ENCODE measurements around the gene FHIT. TPM values are rescaled to one million over a fixed set of nuclear protein-coding genes. Genes with fewer than 3 reads are reported as not detected.

The FHIT gene
- total RNA-seq, 1 donor from 2014 or later = 5.7 TPM

DNA sequence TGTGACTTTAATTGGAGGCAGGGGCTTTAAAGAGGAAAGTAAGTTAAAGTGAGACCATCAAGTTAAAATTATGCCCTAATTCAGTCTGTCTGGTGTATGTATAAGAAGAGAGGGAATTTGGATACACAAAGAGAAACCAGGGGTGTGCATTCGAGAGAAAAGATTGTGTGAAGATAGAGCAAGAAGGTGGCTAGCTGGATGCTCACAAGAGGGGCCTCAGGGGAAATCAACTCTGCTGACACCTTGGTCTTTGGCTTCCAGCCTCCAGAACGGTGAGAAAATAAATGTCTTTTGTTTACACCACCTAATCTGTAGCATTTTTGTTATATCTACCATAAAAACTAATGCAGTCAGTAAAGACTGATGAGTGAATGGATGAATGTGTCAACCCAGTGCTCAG lies 1294.1 kb downstream of the FHIT start:
- no peaks in the 10 kb centered on the region for H3K4me1 ChIP-seq
- no peak overlapping the region for H2AFZ ChIP-seq (replicated peaks)
- H3K27ac ChIP-seq = no peak overlapping the region
- no peaks in the 10 kb centered on the region for H3K27me3 Mint-ChIP-seq (ENCODE audit: insufficient read depth, low read depth)
- H3F3A ChIP-seq (ENCODE audit: low read depth) = no peaks in the 10 kb centered on the region
- TF ChIP-seq EZH2phosphoT487 (IDR thresholded peaks at IDR 0.05) (no peak), CTCF (IDR thresholded peaks at IDR 0.05) (no peak), EZH2 (IDR thresholded peaks at IDR 0.05) (no peak)
- H3K9me3 ChIP-seq (ENCODE audit: low read depth) = no peaks in the 10 kb centered on the region
- H3K79me2 ChIP-seq (ENCODE audit: low read depth) = no peaks in the 10 kb centered on the region
- H3K9ac ChIP-seq = no peak overlapping the region
- H3K36me3 Mint-ChIP-seq = no peaks in the 10 kb centered on the region
- H3K4me2 ChIP-seq = no peak overlapping the region
- H3K4me3 ChIP-seq = no peak overlapping the region
- H3K4me3 Mint-ChIP-seq = no peak overlapping the region
- H3K36me3 ChIP-seq = no peaks in the 10 kb centered on the region
- H3K27ac Mint-ChIP-seq = no peak overlapping the region
- peaks cover 10% of the 10 kb centered on the region for H3K9me3 Mint-ChIP-seq
- no peaks in the 10 kb centered on the region for H3K27me3 ChIP-seq
- H4K20me1 ChIP-seq (ENCODE audit: low read depth) = no peaks in the 10 kb centered on the region
- DNase-seq (ENCODE audit: low spot score) = no peak
- no peaks in the 10 kb centered on the region for H3K4me1 Mint-ChIP-seq

DNA sequence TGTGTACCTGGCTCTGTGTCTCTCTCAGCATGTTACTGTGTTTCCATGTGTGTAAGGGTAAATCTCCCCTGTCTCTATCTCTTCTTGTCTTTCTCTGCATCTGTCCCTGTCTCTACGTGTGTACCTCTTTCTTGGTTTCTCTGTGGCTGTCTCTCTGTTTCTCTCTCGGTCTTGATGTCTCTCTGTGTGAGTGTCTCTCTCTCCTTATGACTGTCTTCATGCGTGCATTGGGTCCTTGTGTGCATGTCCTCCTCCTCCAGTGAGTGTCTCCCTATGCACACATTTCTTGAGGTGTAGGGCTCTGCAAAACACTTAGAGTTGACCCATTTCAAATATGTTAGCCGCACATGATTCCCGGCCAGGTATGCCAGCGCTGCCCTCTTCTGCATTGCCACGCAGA lies 1298.1 kb downstream of the FHIT start:
- Histone ChIP-seq H3K79me2 (ENCODE audit: low read depth) (no peaks in the 10 kb centered on the region), H2AFZ (replicated peaks) (no peak overlapping the region), H3K4me1 (no peaks in the 10 kb centered on the region), H3K27me3 (no peaks in the 10 kb centered on the region), H3K4me2 (no peak overlapping the region), H3K9ac (no peak overlapping the region), H3K4me3 (no peak overlapping the region), H3K36me3 (no peaks in the 10 kb centered on the region), H3F3A (ENCODE audit: low read depth) (no peaks in the 10 kb centered on the region), H4K20me1 (ENCODE audit: low read depth) (no peaks in the 10 kb centered on the region), H3K27ac (no peak overlapping the region), H3K9me3 (ENCODE audit: low read depth) (no peaks in the 10 kb centered on the region)
- Mint-ChIP-seq H3K27ac (no peak overlapping the region), H3K27me3 (ENCODE audit: insufficient read depth, low read depth) (no peaks in the 10 kb centered on the region), H3K4me3 (no peak overlapping the region), H3K36me3 (no peaks in the 10 kb centered on the region), H3K4me1 (no peaks in the 10 kb centered on the region), H3K9me3 (no peaks in the 10 kb centered on the region)
- no peak for DNase-seq (ENCODE audit: low spot score)
- TF ChIP-seq CTCF (IDR thresholded peaks at IDR 0.05) (no peak), EZH2 (IDR thresholded peaks at IDR 0.05) (no peak), EZH2phosphoT487 (IDR thresholded peaks at IDR 0.05) (no peak)

DNA sequence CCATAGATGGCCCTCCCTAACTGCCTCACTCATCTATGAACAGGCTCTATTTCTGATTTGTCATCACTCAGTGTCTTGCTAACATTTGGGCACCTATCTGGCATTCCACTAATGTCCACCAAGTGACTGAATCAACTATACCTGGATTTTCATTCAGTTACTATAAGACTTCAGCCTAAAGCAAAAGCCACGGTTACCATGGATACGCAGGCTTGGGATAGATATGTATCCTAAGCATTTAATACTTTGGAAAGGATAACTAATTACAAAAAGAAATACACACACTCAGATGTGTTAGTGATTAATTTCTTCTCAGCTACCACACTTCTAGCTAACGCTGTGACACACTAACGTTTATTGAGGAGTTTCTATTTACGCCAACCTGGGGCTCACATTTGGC lies 1301.9 kb downstream of the FHIT start:
- Mint-ChIP-seq H3K4me1 (no peaks in the 10 kb centered on the region), H3K27me3 (ENCODE audit: insufficient read depth, low read depth) (no peaks in the 10 kb centered on the region), H3K4me3 (no peak overlapping the region), H3K9me3 (no peaks in the 10 kb centered on the region), H3K36me3 (no peaks in the 10 kb centered on the region), H3K27ac (no peak overlapping the region)
- Histone ChIP-seq H3K4me3 (no peak overlapping the region), H2AFZ (replicated peaks) (no peak overlapping the region), H3K79me2 (ENCODE audit: low read depth) (no peaks in the 10 kb centered on the region), H3K27me3 (no peaks in the 10 kb centered on the region), H3K4me1 (no peaks in the 10 kb centered on the region), H3F3A (ENCODE audit: low read depth) (no peaks in the 10 kb centered on the region), H3K36me3 (no peaks in the 10 kb centered on the region), H3K27ac (no peak overlapping the region), H3K9ac (no peak overlapping the region), H3K4me2 (no peak overlapping the region), H4K20me1 (ENCODE audit: low read depth) (no peaks in the 10 kb centered on the region), H3K9me3 (ENCODE audit: low read depth) (no peaks in the 10 kb centered on the region)
- TF ChIP-seq EZH2 (IDR thresholded peaks at IDR 0.05) (no peak), EZH2phosphoT487 (IDR thresholded peaks at IDR 0.05) (no peak), CTCF (IDR thresholded peaks at IDR 0.05) (no peak)
- DNase-seq (ENCODE audit: low spot score) = no peak

DNA sequence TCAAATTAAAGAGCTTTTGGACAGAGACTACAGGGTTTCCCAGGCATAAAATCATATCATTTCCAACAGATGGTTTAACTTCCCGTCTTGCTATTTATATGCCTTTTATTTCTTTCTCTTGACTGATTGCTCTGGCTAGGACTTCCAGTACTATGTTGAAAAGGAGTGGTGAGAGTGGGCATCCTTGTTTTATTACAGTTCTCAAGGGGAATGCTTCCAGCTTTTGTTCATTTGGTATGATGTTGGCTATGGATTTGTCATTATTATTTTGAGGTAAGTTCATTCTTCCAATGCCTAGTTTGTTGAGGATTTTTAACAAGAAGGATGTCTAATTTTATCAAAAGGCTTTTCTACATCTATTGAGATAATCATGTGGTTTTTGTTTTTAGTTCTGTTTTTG lies 1304.9 kb downstream of the FHIT start:
- no peak for DNase-seq (ENCODE audit: low spot score)
- H3F3A ChIP-seq (ENCODE audit: low read depth) = no peaks in the 10 kb centered on the region
- H4K20me1 ChIP-seq (ENCODE audit: low read depth) = no peaks in the 10 kb centered on the region
- H3K4me2 ChIP-seq = no peak overlapping the region
- Mint-ChIP-seq H3K27me3 (ENCODE audit: insufficient read depth, low read depth) (peaks cover 2% of the 10 kb centered on the region), H3K4me1 (no peaks in the 10 kb centered on the region), H3K4me3 (no peak overlapping the region), H3K36me3 (no peaks in the 10 kb centered on the region), H3K9me3 (no peaks in the 10 kb centered on the region), H3K27ac (no peak overlapping the region)
- H3K4me3 ChIP-seq = no peak overlapping the region
- no peaks in the 10 kb centered on the region for H3K36me3 ChIP-seq
- TF ChIP-seq EZH2 (IDR thresholded peaks at IDR 0.05) = no peak
- no peak for TF ChIP-seq CTCF (IDR thresholded peaks at IDR 0.05)
- no peak for TF ChIP-seq EZH2phosphoT487 (IDR thresholded peaks at IDR 0.05)
- no peak overlapping the region for H2AFZ ChIP-seq (replicated peaks)
- H3K27me3 ChIP-seq = no peaks in the 10 kb centered on the region
- no peaks in the 10 kb centered on the region for H3K79me2 ChIP-seq (ENCODE audit: low read depth)
- H3K27ac ChIP-seq = no peak overlapping the region
- H3K9ac ChIP-seq = no peak overlapping the region
- H3K9me3 ChIP-seq (ENCODE audit: low read depth) = no peaks in the 10 kb centered on the region
- H3K4me1 ChIP-seq = no peaks in the 10 kb centered on the region

Measured in neural progenitor cell (in vitro differentiated cells).